ENCODE results near the gene STK40.

Gene STK40

GRCh38 chr1:36391271-36391670 lies 5.5 kb upstream of the STK40 start:
- Histone ChIP-seq H3K4me2 (ENCODE audit: low read length) (peak overlapping the region; percentile 100), H3K9me2 (replicated peaks; ENCODE audit: control insufficient read depth, low read length) (no peaks in the 10 kb centered on the region), H3K27ac (ENCODE audit: low read depth, low read length) (peak overlapping the region; percentile 97), H3K4me1 (ENCODE audit: control insufficient read depth, low read length) (peaks cover 94% of the 10 kb centered on the region), H3K36me3 (ENCODE audit: control insufficient read depth, low read length) (peaks cover 84% of the 10 kb centered on the region), H4K20me1 (ENCODE audit: control insufficient read depth, insufficient read depth, low read depth, low read length) (no peaks in the 10 kb centered on the region), H3K9me3 (ENCODE audit: control insufficient read depth, insufficient read depth, low read length) (no peaks in the 10 kb centered on the region), H3K4me3 (ENCODE audit: low read length) (peak overlapping the region; percentile 67), H3F3A (ENCODE audit: control insufficient read depth, insufficient read depth) (peaks cover 63% of the 10 kb centered on the region), H3K27me3 (ENCODE audit: control insufficient read depth, low read length) (no peaks in the 10 kb centered on the region), H3K79me2 (ENCODE audit: control insufficient read depth, low read length) (peaks cover 76% of the 10 kb centered on the region)
- TF ChIP-seq CTCF (IDR thresholded peaks at IDR 0.05; ENCODE audit: low read depth, low read length, poor library complexity, severe bottlenecking), result no peak
- TF ChIP-seq EZH2phosphoT487 (IDR thresholded peaks at IDR 0.05; ENCODE audit: borderline replicate concordance, low read length), result no peak

GRCh38 chr1:36390411-36390810 lies 4.7 kb upstream of the STK40 start:
- H3F3A ChIP-seq (ENCODE audit: control insufficient read depth, insufficient read depth), result peaks cover 65% of the 10 kb centered on the region
- TF ChIP-seq EZH2phosphoT487 (IDR thresholded peaks at IDR 0.05; ENCODE audit: borderline replicate concordance, low read length) (no peak), CTCF (IDR thresholded peaks at IDR 0.05; ENCODE audit: low read depth, low read length, poor library complexity, severe bottlenecking) (no peak)
- peak overlapping the region; percentile 97 for H3K27ac ChIP-seq (ENCODE audit: low read depth, low read length)

GRCh38 chr1:36389999-36390398 lies 4.3 kb upstream of the STK40 start:
- no peak for TF ChIP-seq EZH2phosphoT487 (IDR thresholded peaks at IDR 0.05; ENCODE audit: borderline replicate concordance, low read length)
- TF ChIP-seq CTCF (IDR thresholded peaks at IDR 0.05; ENCODE audit: low read depth, low read length, poor library complexity, severe bottlenecking), result no peak
- H3K4me3 ChIP-seq (ENCODE audit: low read length), result peak overlapping the region; percentile 62
- peaks cover 70% of the 10 kb centered on the region for H3K79me2 ChIP-seq (ENCODE audit: control insufficient read depth, low read length)
- peak overlapping the region; percentile 97 for H3K27ac ChIP-seq (ENCODE audit: low read depth, low read length)
- H3K27me3 ChIP-seq (ENCODE audit: control insufficient read depth, low read length), result no peaks in the 10 kb centered on the region
- H3K9me2 ChIP-seq (replicated peaks; ENCODE audit: control insufficient read depth, low read length), result no peaks in the 10 kb centered on the region
- no peaks in the 10 kb centered on the region for H4K20me1 ChIP-seq (ENCODE audit: control insufficient read depth, insufficient read depth, low read depth, low read length)
- peak overlapping the region; percentile 100 for H3K4me2 ChIP-seq (ENCODE audit: low read length)
- peaks cover 90% of the 10 kb centered on the region for H3K4me1 ChIP-seq (ENCODE audit: control insufficient read depth, low read length)
- no peaks in the 10 kb centered on the region for H3K9me3 ChIP-seq (ENCODE audit: control insufficient read depth, insufficient read depth, low read length)
- H3K36me3 ChIP-seq (ENCODE audit: control insufficient read depth, low read length), result peaks cover 86% of the 10 kb centered on the region
- peaks cover 65% of the 10 kb centered on the region for H3F3A ChIP-seq (ENCODE audit: control insufficient read depth, insufficient read depth)

More at GRCh38 chr1:36390411-36390810, 4.7 kb upstream of the STK40 start:
- H3K9me3 ChIP-seq (ENCODE audit: control insufficient read depth, insufficient read depth, low read length), result no peaks in the 10 kb centered on the region
- no peaks in the 10 kb centered on the region for H3K9me2 ChIP-seq (replicated peaks; ENCODE audit: control insufficient read depth, low read length)
- H3K79me2 ChIP-seq (ENCODE audit: control insufficient read depth, low read length), result peaks cover 70% of the 10 kb centered on the region
- H3K4me3 ChIP-seq (ENCODE audit: low read length), result peak overlapping the region; percentile 67
- no peaks in the 10 kb centered on the region for H4K20me1 ChIP-seq (ENCODE audit: control insufficient read depth, insufficient read depth, low read depth, low read length)
- H3K4me2 ChIP-seq (ENCODE audit: low read length), result peak overlapping the region; percentile 100
- H3K36me3 ChIP-seq (ENCODE audit: control insufficient read depth, low read length), result peaks cover 84% of the 10 kb centered on the region
- H3K27me3 ChIP-seq (ENCODE audit: control insufficient read depth, low read length), result no peaks in the 10 kb centered on the region
- H3K4me1 ChIP-seq (ENCODE audit: control insufficient read depth, low read length), result peaks cover 93% of the 10 kb centered on the region

Measured in DOHH2 (cell line).